Muscle of leg (tissue), 11 donors: ENCODE measurements around the gene GTF3C5. TPM values are rescaled to one million over a fixed set of nuclear protein-coding genes. Genes with fewer than 3 reads are reported as not detected.

Experiments
- DNase-seq: peaks from one replicate; pipeline ENCODE4 v3.0.0; 2013
- H3K27ac ChIP-seq: one replicate; pipeline ENCODE4 v1.5.1; 2013; ENCODE audit warnings: mild to moderate bottlenecking, low read length, control low read depth
- H3K27me3 ChIP-seq: one replicate; pipeline ENCODE4 v1.6.1; 2013; ENCODE audit warnings: low read length; ENCODE audit not compliant: control insufficient read depth, insufficient read depth
- H3K36me3 ChIP-seq: one replicate; pipeline ENCODE4 v1.6.1; 2013; ENCODE audit warnings: low read length; ENCODE audit not compliant: control insufficient read depth, insufficient read depth
- H3K4me1 ChIP-seq: one replicate; pipeline ENCODE4 v1.6.1; 2013; ENCODE audit warnings: low read length; ENCODE audit not compliant: control insufficient read depth, insufficient read depth
- H3K4me3 ChIP-seq: one replicate; pipeline ENCODE4 v1.5.1; 2013; ENCODE audit warnings: low read length, control low read depth
- H3K9me3 ChIP-seq: replicated peaks from 2 replicates; pipeline ENCODE4 v1.6.1; 2013; ENCODE audit warnings: low read depth, low read length; ENCODE audit not compliant: control insufficient read depth
- WGBS: methylation state at CpG from one replicate; pipeline ENCODE4 v1.1.5; 2013; ENCODE audit warnings: missing lambda C conversion rate; ENCODE audit not compliant: insufficient coverage; 5-methylcytosine and 5-hydroxymethylcytosine counted together
- polyA plus RNA-seq, 8 donors: library from polyadenylated mRNA; unstranded; fragments of 120-200 nt; gene quantifications; one replicate each; pipeline versions ENCODE4 v1.2.1 to v1.2.3, GENCODE V29; 2013; ENCODE audit warnings: inconsistent platforms in 1 of 8, low replicate concordance in 1 of 8; ENCODE audit not compliant: insufficient read length in 8 of 8, insufficient read depth in 1 of 8
- total RNA-seq: library from RNA; stranded (reverse); fragments of 120-200 nt; gene quantifications from one replicate; pipeline ENCODE4 v1.2.4, GENCODE V29; 2013

Gene GTF3C5
- total and polyA plus RNA-seq, 9 donors = 44.6 to 55.1 (median 48.1) TPM

- no peaks in the 10 kb centered on the region for H3K9me3 ChIP-seq
Measured at GRCh38 chr9:133042676-133043075, 11.9 kb downstream of the GTF3C5 start.

DNA sequence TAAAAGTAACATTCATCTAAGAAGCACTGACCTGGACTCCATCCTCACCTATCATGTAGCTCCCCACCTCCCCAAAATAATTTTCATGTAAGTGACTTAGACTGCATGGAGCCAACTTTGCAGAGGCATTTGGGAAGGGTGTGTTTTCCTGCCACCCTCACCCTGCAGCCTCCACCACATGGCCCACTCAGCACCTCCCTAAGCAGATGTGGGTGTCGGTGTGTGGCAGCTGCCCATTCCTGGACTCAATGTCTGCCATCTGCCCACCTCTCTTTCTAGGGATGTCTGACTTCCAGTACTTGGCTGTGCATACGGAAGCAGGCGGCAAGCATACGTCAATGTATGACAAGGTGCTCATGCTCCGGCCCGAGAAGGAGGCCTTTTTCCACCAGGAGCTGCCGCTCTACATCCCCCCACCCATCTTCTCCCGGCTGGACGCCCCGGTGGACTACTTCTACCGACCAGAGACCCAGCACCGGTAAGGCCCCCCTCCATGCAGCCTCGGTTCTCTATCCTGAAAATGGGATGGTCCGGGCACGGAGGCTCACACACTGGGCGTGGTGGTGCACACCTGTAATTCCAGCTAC is 12.7 kb downstream of the GTF3C5 start:
- H3K4me1 ChIP-seq = no peaks in the 10 kb centered on the region
- H3K36me3 ChIP-seq = peaks cover 59% of the 10 kb centered on the region
- H3K27ac ChIP-seq = no peak overlapping the region
- no peak overlapping the region for H3K4me3 ChIP-seq
- no peaks in the 10 kb centered on the region for H3K9me3 ChIP-seq
- WGBS = 93% methylated on average over 11 of the region's 16 CpGs
- no peak for DNase-seq
- no peaks in the 10 kb centered on the region for H3K27me3 ChIP-seq

More at GRCh38 chr9:133042676-133043075, 11.9 kb downstream of the GTF3C5 start:
- Histone ChIP-seq H3K27ac (no peak overlapping the region), H3K36me3 (peaks cover 58% of the 10 kb centered on the region), H3K27me3 (no peaks in the 10 kb centered on the region), H3K4me1 (no peaks in the 10 kb centered on the region), H3K4me3 (no peak overlapping the region)
- DNase-seq = no peak
- 83% methylated on average over 5 of the region's 8 CpGs for WGBS

DNA sequence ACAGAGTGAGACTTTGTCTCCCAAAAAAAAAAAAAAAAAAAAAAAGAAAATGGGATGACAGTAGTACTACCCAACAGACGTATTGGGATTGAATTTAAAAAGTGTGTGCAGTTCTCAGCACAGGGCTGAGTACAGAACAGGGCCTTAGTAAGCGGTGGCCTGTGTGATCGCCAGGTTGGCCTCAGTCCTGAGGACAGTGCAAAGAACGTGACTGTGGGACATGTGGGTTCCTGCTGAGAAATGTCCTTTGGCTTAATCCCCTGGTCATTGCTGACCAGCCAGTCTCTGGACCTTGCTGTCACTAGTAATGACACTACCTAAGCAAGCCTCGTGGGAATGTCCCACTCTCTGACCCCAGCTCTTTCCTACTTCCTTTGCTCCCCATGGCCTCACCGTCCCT is 13.3 kb downstream of the GTF3C5 start:
- Histone ChIP-seq H3K27ac (no peak overlapping the region), H3K9me3 (no peaks in the 10 kb centered on the region), H3K27me3 (no peaks in the 10 kb centered on the region), H3K36me3 (peaks cover 65% of the 10 kb centered on the region), H3K4me3 (no peak overlapping the region), H3K4me1 (no peaks in the 10 kb centered on the region)
- WGBS = 87% methylated on average over 6 of the region's 6 CpGs
- DNase-seq = no peak

- Histone ChIP-seq H3K9me3 (no peaks in the 10 kb centered on the region), H3K4me1 (peaks cover under 1% of the 10 kb centered on the region), H3K27me3 (no peaks in the 10 kb centered on the region), H3K4me3 (no peak overlapping the region), H3K27ac (no peak overlapping the region), H3K36me3 (peaks cover 69% of the 10 kb centered on the region)
- DNase-seq = no peak
- WGBS = 98% methylated on average over 9 of the region's 11 CpGs
Measured at GRCh38 chr9:133044661-133045060, 13.9 kb downstream of the GTF3C5 start.

GRCh38 chr9:133045132-133045531 is 14.3 kb downstream of the GTF3C5 start:
- DNase-seq = no peak
- no peak overlapping the region for H3K27ac ChIP-seq
- peaks cover 73% of the 10 kb centered on the region for H3K36me3 ChIP-seq
- no peak overlapping the region for H3K4me3 ChIP-seq
- peaks cover 4% of the 10 kb centered on the region for H3K4me1 ChIP-seq
- H3K27me3 ChIP-seq = no peaks in the 10 kb centered on the region
- no peaks in the 10 kb centered on the region for H3K9me3 ChIP-seq
- 96% methylated on average over 14 of the region's 15 CpGs for WGBS

DNA sequence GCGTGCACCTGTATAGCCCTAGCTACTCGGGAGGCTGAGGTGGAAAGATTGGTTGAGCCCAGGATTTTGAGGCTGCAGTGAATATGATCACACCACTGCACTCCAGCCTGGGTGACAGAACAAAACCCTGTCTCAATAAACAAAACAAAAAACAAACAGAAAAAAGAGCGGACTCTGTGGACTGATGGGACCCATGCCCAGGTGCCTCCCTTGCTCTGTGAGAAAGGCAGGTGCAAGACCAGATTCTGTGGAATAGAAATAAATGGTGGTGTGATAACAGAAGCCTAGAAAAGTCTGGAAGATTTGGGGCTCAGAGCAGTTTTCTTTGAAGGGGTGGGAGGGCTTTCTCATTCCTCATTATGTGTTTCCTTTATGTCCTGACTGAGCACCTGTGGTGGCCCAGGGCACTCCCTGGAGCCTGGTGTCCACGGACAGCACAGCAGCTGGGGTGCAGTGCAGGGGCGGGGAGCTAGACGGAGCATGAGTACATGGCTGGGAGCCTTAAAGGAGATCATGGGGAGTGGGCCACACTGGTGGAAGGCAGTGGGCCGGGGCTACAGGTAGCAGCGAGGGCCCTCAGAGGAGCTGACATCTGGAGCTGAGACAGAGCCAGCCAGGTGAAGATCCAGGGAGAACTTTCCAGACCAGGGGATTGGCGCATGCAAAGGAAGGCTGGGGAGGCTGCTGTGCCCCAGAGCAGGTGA is 15.6 kb downstream of the GTF3C5 start:
- H3K4me3 ChIP-seq = no peak overlapping the region
- H3K27me3 ChIP-seq = no peaks in the 10 kb centered on the region
- peaks cover 85% of the 10 kb centered on the region for H3K36me3 ChIP-seq
- 91% methylated on average over 7 of the region's 9 CpGs for WGBS
- no peak for DNase-seq
- no peak overlapping the region for H3K27ac ChIP-seq
- H3K9me3 ChIP-seq = no peaks in the 10 kb centered on the region
- H3K4me1 ChIP-seq = peaks cover 16% of the 10 kb centered on the region

DNA sequence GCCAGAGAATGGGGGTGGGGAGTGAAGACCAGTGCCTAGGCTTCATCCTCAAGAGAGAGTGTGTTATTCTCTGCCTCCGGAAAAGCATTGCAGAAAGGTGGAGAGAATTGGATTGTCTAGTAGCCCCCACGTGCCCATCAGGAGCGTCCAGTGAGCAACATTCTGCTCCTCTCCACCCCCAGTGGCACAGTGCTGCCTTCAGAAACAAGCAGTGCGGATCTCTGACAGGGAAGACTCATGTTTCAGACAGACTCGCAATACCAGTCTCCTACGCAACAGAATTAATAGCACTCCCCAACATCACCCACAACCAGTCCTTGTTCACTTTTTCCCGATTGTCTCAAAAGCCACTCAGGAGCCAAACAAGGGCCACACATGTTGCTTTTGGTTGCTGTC is 16.1 kb downstream of the GTF3C5 start:
- H3K36me3 ChIP-seq = peaks cover 85% of the 10 kb centered on the region
- no peak for DNase-seq
- H3K4me3 ChIP-seq = no peak overlapping the region
- H3K4me1 ChIP-seq = peaks cover 22% of the 10 kb centered on the region
- no peaks in the 10 kb centered on the region for H3K27me3 ChIP-seq
- H3K9me3 ChIP-seq = no peaks in the 10 kb centered on the region
- 92% methylated on average over 5 of the region's 7 CpGs for WGBS
- no peak overlapping the region for H3K27ac ChIP-seq

DNA sequence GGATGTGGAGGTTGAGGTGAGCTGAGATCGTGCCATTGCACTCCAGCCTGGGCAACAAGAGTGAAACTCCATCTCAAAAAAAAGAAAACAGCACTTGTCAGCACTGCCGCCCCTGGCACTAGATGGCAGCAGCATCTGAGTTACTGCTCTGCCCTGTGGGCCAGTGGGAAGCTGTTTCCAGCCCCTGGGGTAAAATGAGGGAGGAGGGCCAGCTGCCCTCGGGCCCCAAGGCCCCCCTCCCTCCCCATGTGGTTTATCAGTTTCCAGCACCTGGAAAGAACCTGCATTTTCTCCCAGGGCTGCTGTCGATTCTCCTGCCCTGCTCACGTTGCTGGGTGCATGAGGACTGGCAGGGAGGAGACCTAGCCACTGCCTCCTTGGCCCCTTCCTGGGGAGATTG is 17.8 kb downstream of the GTF3C5 start:
- DNase-seq = no peak
- H3K4me1 ChIP-seq = peaks cover 28% of the 10 kb centered on the region
- H3K27ac ChIP-seq = no peak overlapping the region
- H3K9me3 ChIP-seq = no peaks in the 10 kb centered on the region
- H3K36me3 ChIP-seq = peaks cover 84% of the 10 kb centered on the region
- WGBS = 72% methylated on average over 2 of the region's 5 CpGs
- H3K27me3 ChIP-seq = no peaks in the 10 kb centered on the region
- no peak overlapping the region for H3K4me3 ChIP-seq

DNA sequence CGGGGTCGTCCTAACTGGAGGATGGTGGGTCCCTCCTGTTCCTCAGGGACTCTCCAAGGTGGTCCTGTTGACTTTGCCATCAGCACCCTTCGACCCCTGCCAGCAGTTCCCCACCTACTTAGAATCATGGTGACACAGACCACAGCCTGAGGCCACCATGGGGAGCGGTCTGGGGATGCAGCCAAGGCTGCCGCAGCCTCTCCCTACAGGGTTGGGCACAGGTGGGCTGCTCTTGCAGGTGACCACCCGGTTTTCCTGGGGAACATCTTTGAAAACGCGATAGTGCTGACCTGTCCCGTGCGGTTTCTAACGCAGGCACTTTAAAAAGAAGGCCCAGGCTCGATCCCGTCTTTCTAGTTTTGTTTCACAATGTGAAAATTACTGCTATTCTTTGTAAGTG is 18.2 kb downstream of the GTF3C5 start:
- Histone ChIP-seq H3K27me3 (no peaks in the 10 kb centered on the region), H3K9me3 (no peaks in the 10 kb centered on the region), H3K36me3 (peaks cover 82% of the 10 kb centered on the region), H3K27ac (no peak overlapping the region), H3K4me1 (peaks cover 30% of the 10 kb centered on the region), H3K4me3 (no peak overlapping the region)
- no peak for DNase-seq
- 96% methylated on average over 10 of the region's 13 CpGs for WGBS

DNA sequence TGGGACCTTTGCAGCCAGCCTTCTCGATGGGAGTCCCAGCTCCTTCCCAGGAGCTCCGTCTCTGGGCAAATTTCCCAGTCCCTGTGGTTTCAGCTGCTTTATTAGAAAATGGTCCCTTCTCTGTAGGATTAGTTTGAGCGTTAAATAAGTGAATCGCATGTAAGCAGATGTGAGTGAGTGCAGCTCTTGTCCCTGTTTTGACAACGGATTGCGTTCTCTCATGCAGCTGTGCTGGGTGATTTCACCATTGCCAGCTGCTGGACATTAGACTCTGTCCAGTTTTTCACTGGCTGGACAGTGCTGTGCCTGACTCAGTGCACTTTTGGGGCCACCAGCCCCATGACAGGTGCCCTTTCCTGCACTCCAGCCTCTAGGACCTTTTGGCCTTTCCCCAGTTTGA is 19.3 kb downstream of the GTF3C5 start:
- H3K27me3 ChIP-seq = no peaks in the 10 kb centered on the region
- H3K4me3 ChIP-seq = no peak overlapping the region
- peak; percentile 84 for DNase-seq
- 45% methylated on average over 2 of the region's 6 CpGs for WGBS
- peaks cover 41% of the 10 kb centered on the region for H3K4me1 ChIP-seq
- H3K27ac ChIP-seq = peak overlapping the region; percentile 79
- H3K9me3 ChIP-seq = no peaks in the 10 kb centered on the region
- peaks cover 77% of the 10 kb centered on the region for H3K36me3 ChIP-seq
